ENCODE measurements around the gene INPP4B.

DNA sequence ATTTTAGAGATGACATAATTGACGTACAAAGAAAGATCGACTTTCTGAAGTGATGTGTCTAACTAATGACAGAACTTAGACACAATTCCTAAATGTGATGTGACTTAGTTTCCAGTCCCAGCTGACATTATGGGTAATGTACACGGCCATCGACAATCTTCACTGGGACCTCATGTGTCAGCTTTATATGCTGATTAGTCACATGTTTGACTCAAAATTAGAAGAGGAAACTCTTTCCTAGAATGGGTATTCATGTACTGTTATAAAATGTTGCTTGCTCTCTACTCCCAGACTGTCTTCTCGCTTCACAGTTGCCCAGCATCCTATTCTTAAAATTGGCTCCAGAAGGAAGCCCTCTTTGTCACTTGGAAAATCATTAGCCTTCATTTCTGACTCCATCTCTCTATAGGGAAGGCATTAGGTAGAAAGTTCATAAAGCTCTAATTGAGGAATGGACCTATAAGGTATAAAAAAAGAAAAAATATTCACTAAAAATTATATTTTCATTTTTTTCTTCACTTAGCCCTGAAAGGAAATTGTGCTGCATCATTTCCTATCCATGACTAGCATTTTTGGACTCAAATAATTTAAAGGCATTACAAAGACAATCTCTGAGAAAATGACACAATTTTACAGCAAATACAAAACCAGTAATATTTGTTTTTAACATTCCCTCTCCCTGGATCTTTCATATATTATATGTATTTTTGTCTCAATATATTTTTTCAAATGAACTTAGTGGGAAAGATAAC is 554.6 kb downstream of the INPP4B start:
- TF ChIP-seq, protein P1, sequence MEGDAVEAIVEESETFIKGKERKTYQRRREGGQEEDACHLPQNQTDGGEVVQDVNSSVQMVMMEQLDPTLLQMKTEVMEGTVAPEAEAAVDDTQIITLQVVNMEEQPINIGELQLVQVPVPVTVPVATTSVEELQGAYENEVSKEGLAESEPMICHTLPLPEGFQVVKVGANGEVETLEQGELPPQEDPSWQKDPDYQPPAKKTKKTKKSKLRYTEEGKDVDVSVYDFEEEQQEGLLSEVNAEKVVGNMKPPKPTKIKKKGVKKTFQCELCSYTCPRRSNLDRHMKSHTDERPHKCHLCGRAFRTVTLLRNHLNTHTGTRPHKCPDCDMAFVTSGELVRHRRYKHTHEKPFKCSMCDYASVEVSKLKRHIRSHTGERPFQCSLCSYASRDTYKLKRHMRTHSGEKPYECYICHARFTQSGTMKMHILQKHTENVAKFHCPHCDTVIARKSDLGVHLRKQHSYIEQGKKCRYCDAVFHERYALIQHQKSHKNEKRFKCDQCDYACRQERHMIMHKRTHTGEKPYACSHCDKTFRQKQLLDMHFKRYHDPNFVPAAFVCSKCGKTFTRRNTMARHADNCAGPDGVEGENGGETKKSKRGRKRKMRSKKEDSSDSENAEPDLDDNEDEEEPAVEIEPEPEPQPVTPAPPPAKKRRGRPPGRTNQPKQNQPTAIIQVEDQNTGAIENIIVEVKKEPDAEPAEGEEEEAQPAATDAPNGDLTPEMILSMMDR (conservative IDR thresholded peaks at IDR 0.05; ENCODE audit: low read length), result no peak
- TF ChIP-seq EZH2phosphoT487 (IDR thresholded peaks at IDR 0.05; ENCODE audit: borderline replicate concordance, low read depth, low read length), result no peak
